DND-41 (cell line): ENCODE results near the gene BMX.

ENCODE experiments used
- ATAC-seq: fragments of 200-7000 bp; cut with Tn5 transposase; 3 replicates; pipeline ENCODE4 v1.9.1; 2021; ENCODE audit warnings: low read depth; ENCODE audit not compliant: insufficient read depth
- DNase-seq: peaks from one replicate; pipeline ENCODE4 v3.0.0-alpha.2; 2020
- H2AFZ ChIP-seq: 2 replicates; pipeline ENCODE4 v1.6.0; 2012; ENCODE audit warnings: low read depth, low read length
- H3K27ac ChIP-seq: 2 replicates; pipeline ENCODE4 v1.5.1; 2012; ENCODE audit warnings: low read length, inconsistent platforms
- H3K27me3 ChIP-seq: fragments of 200-600 bp; sonication (generic); 2 replicates; pipeline ENCODE4 v1.6.0; 2012; ENCODE audit warnings: low read length, mild to moderate bottlenecking, inconsistent platforms; ENCODE audit not compliant: insufficient read depth, poor library complexity
- H3K36me3 ChIP-seq: 2 replicates; pipeline ENCODE4 v1.5.1; 2012; ENCODE audit warnings: low read length, inconsistent platforms; ENCODE audit not compliant: insufficient read depth
- H3K4me1 ChIP-seq: 2 replicates; pipeline ENCODE4 v1.5.1; 2012; ENCODE audit warnings: mild to moderate bottlenecking, low read length; ENCODE audit not compliant: insufficient read depth
- H3K4me2 ChIP-seq: 2 replicates; pipeline ENCODE4 v1.6.0; 2012; ENCODE audit warnings: mild to moderate bottlenecking, moderate library complexity, low read length, inconsistent platforms; ENCODE audit not compliant: insufficient read depth
- H3K4me3 ChIP-seq, 2 experiments: fragments of 200-600 bp in 1 of 2; shearing (Covaris generic) in 1 of 2; 2 replicates each; pipeline ENCODE4 v1.5.1; 2012 to 2016; ENCODE audit warnings: inconsistent platforms in 2 of 2, low read length in 2 of 2, mild to moderate bottlenecking in 2 of 2, low read depth in 1 of 2, moderate library complexity in 1 of 2
- H3K79me2 ChIP-seq: 2 replicates; pipeline ENCODE4 v1.6.0; 2012; ENCODE audit warnings: low read length, inconsistent platforms; ENCODE audit not compliant: insufficient read depth
- H3K9ac ChIP-seq: 2 replicates; pipeline ENCODE4 v1.6.0; 2012; ENCODE audit warnings: low read depth, mild to moderate bottlenecking, inconsistent platforms, low read length, moderate library complexity
- H3K9me3 ChIP-seq: 2 replicates; pipeline ENCODE4 v1.5.1; 2012; ENCODE audit warnings: low read length, moderate library complexity, mild to moderate bottlenecking, inconsistent platforms; ENCODE audit not compliant: insufficient read depth, severe bottlenecking
- H4K20me1 ChIP-seq: 2 replicates; pipeline ENCODE4 v1.6.0; 2012; ENCODE audit warnings: low read length; ENCODE audit not compliant: insufficient read depth
- EZH2 ChIP-seq: IDR thresholded peaks from 3 replicates; pipeline ENCODE4 v1.6.1; 2012; ENCODE audit warnings: borderline replicate concordance, low read depth, mild to moderate bottlenecking, moderate library complexity, low read length, inconsistent platforms; ENCODE audit not compliant: severe bottlenecking
- TF ChIP-seq, protein P1 (sequence below): IDR thresholded peaks from 2 replicates; pipeline ENCODE4 v1.5.1; 2012; ENCODE audit warnings: borderline replicate concordance, low read length, moderate library complexity, mild to moderate bottlenecking; ENCODE audit not compliant: poor library complexity, severe bottlenecking; ENCODE audit errors: extremely low read depth

The BMX gene

DNA sequence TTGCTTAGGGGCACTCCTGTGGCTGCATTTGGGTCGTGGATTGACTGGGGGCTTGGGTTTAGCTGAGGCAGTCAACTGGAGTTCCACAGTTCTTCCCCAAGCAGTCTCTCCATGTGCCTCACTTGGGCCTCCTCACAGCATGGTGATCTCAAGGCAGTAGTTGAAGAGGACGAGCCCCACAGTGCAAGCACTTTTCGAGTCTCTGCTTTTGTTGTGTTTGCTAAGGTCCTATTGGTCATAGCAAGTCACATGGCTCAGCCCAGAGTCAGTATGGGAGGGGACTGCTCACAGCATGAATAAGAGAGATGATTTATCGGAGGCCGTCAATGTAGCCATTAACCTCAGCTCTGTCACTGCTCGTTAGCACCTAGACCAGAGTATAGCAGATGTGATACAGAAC is 29.7 kb downstream of the BMX start:
- no peak for ATAC-seq
- H4K20me1 ChIP-seq: no peaks in the 10 kb centered on the region
- H3K4me3 ChIP-seq: no peak overlapping the region
- no peak for DNase-seq
- no peak overlapping the region for H2AFZ ChIP-seq
- no peak overlapping the region for H3K9ac ChIP-seq
- H3K27me3 ChIP-seq: no peaks in the 10 kb centered on the region
- H3K4me2 ChIP-seq: no peak overlapping the region
- H3K4me1 ChIP-seq: no peaks in the 10 kb centered on the region
- no peaks in the 10 kb centered on the region for H3K36me3 ChIP-seq
- no peak overlapping the region for H3K27ac ChIP-seq
- H3K79me2 ChIP-seq: no peaks in the 10 kb centered on the region
- TF ChIP-seq EZH2: no peak
- TF ChIP-seq, protein P1, sequence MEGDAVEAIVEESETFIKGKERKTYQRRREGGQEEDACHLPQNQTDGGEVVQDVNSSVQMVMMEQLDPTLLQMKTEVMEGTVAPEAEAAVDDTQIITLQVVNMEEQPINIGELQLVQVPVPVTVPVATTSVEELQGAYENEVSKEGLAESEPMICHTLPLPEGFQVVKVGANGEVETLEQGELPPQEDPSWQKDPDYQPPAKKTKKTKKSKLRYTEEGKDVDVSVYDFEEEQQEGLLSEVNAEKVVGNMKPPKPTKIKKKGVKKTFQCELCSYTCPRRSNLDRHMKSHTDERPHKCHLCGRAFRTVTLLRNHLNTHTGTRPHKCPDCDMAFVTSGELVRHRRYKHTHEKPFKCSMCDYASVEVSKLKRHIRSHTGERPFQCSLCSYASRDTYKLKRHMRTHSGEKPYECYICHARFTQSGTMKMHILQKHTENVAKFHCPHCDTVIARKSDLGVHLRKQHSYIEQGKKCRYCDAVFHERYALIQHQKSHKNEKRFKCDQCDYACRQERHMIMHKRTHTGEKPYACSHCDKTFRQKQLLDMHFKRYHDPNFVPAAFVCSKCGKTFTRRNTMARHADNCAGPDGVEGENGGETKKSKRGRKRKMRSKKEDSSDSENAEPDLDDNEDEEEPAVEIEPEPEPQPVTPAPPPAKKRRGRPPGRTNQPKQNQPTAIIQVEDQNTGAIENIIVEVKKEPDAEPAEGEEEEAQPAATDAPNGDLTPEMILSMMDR: no peak
- no peaks in the 10 kb centered on the region for H3K9me3 ChIP-seq

DNA sequence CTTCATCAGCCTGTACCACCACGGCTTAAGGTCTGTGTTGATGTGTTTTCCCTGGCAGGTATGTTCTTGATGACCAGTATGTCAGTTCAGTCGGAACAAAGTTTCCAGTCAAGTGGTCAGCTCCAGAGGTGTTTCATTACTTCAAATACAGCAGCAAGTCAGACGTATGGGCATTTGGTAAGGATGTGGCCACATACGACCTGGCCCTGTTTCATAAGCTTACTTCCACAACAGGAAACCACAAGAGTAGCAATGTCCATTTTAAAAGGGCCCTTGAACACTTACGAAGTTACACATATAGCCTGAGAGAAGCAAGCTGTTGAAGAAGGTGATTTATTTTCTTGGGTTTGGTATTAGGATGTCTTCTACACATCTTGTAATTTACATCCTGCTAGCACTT is 46.1 kb downstream of the BMX start:
- no peak overlapping the region for H3K4me2 ChIP-seq
- no peaks in the 10 kb centered on the region for H3K79me2 ChIP-seq
- no peaks in the 10 kb centered on the region for H4K20me1 ChIP-seq
- ATAC-seq (no peak), DNase-seq (no peak)
- no peaks in the 10 kb centered on the region for H3K27me3 ChIP-seq
- no peaks in the 10 kb centered on the region for H3K4me1 ChIP-seq
- no peaks in the 10 kb centered on the region for H3K9me3 ChIP-seq
- H3K36me3 ChIP-seq: no peaks in the 10 kb centered on the region
- TF ChIP-seq EZH2: no peak
- TF ChIP-seq, protein P1: no peak
- no peak overlapping the region for H3K27ac ChIP-seq
- H2AFZ ChIP-seq: no peak overlapping the region
- no peak overlapping the region for H3K4me3 ChIP-seq
- H3K9ac ChIP-seq: no peak overlapping the region

DNA sequence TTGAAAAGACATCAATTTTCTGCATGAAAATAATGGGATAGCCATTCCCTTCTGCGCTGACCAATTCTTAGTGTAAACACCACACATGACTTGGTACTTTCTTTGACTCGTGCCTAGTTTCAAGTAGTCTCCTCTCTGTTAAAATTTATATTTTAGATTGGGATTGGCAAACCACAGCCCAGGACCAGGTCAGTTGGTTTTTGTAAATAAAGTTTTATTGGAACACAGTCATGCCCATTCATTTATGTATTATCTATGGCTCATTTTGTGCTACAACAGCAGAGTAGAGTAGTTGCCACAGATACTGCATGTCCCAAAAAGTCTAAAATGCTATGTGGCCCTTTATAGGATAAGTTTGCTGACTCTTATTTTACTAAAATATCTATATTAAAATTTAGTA is 46.7 kb downstream of the BMX start:
- Histone ChIP-seq H3K4me2 (no peak overlapping the region), H3K9me3 (no peaks in the 10 kb centered on the region), H3K27me3 (no peaks in the 10 kb centered on the region), H3K4me1 (no peaks in the 10 kb centered on the region), H4K20me1 (no peaks in the 10 kb centered on the region), H2AFZ (no peak overlapping the region), H3K36me3 (no peaks in the 10 kb centered on the region), H3K9ac (no peak overlapping the region), H3K79me2 (no peaks in the 10 kb centered on the region), H3K27ac (no peak overlapping the region), H3K4me3 (no peak overlapping the region)
- DNase-seq: no peak
- TF ChIP-seq, protein P1: no peak
- no peak for TF ChIP-seq EZH2
- ATAC-seq: no peak

DNA sequence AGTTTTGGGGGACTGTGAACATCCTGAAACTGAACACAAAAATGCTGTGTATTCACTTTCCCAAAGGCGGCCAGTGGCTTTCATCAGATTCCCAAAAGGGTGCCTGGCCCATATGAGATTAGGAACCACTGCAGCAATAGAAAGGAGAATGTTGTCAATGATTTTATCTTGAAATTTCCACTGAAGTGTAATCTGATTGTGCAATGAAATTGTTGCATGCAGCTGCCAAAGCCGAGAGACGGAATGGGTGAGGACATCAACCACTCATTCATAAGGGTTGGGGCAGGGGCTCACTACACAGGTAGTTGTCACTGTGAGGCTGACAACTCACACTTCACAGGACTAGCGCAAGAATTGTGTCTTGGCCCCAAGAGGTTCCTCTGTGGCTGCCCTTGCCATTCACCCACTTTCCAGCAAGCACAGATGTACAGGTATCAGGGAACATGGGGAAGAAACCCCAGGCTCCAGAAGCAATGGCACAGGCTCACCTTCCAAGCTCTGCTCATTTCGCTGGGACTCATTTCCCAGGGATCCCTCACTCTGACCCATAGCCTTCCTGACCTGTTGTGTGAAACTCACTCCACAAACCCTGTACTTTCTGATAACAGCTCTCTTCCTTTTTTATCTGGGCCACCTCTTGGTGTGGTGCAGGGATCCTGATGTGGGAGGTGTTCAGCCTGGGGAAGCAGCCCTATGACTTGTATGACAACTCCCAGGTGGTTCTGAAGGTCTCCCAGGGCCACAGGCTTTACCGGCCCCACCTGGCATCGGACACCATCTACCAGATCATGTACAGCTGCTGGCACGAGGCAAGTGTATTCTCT is 48.8 kb downstream of the BMX start:
- H2AFZ ChIP-seq: no peak overlapping the region
- ATAC-seq (no peak), DNase-seq (no peak)
- no peaks in the 10 kb centered on the region for H3K27me3 ChIP-seq
- H3K4me2 ChIP-seq: no peak overlapping the region
- H3K9ac ChIP-seq: no peak overlapping the region
- H3K4me1 ChIP-seq: no peaks in the 10 kb centered on the region
- H3K9me3 ChIP-seq: no peaks in the 10 kb centered on the region
- no peak overlapping the region for H3K27ac ChIP-seq
- TF ChIP-seq, protein P1: no peak
- no peak for TF ChIP-seq EZH2
- H4K20me1 ChIP-seq: no peaks in the 10 kb centered on the region
- no peaks in the 10 kb centered on the region for H3K36me3 ChIP-seq
- no peaks in the 10 kb centered on the region for H3K79me2 ChIP-seq
- H3K4me3 ChIP-seq: no peak overlapping the region
